Measurements from ENCODE around the gene MOCS2. TPM values are rescaled to one million over a fixed set of nuclear protein-coding genes. Genes with fewer than 3 reads are reported as not detected.

MOCS2 gene
- total and polyA plus RNA-seq, 9 donors, result 32.9 to 72.2 (median 41.7) TPM

DNA sequence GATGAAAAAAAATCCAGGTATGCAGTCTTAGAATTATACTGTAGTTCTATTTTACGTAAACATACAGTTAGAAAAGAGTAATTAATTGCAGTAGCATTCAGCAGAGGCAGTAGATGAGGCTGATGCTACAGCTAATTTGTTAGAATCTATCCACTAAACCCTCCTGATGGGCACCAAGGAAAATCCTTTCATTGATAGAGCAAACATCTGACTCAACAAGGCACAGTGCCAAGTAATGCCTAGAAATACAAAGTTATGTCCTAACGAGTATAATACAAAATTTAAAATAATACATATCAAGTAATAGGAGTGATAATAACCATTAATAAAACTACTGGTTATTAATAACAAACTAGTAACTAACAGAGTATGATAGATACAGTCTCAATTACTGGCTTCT is 9.0 kb downstream of the MOCS2 start:
- intact Hi-C loops (cut with DNase I), result no loop called here
- Histone ChIP-seq H3K27ac (no peak overlapping the region), H3K27me3 (no peaks in the 10 kb centered on the region), H3K4me1 (ENCODE audit: insufficient read depth) (no peaks in the 10 kb centered on the region), H3K36me3 (no peaks in the 10 kb centered on the region), H3K9me3 (no peaks in the 10 kb centered on the region), H3K4me3 (no peak overlapping the region)
- no peak for DNase-seq
- 67 to 76% (median 72%) methylated on average over 2 of the region's 2 CpGs for WGBS, 3 donors
- TF ChIP-seq POLR2A (IDR thresholded peaks at IDR 0.05) (no peak), EP300 (IDR thresholded peaks at IDR 0.05) (no peak)
- TF ChIP-seq, protein P1, sequence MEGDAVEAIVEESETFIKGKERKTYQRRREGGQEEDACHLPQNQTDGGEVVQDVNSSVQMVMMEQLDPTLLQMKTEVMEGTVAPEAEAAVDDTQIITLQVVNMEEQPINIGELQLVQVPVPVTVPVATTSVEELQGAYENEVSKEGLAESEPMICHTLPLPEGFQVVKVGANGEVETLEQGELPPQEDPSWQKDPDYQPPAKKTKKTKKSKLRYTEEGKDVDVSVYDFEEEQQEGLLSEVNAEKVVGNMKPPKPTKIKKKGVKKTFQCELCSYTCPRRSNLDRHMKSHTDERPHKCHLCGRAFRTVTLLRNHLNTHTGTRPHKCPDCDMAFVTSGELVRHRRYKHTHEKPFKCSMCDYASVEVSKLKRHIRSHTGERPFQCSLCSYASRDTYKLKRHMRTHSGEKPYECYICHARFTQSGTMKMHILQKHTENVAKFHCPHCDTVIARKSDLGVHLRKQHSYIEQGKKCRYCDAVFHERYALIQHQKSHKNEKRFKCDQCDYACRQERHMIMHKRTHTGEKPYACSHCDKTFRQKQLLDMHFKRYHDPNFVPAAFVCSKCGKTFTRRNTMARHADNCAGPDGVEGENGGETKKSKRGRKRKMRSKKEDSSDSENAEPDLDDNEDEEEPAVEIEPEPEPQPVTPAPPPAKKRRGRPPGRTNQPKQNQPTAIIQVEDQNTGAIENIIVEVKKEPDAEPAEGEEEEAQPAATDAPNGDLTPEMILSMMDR (IDR thresholded peaks at IDR 0.05), result no peak

DNA sequence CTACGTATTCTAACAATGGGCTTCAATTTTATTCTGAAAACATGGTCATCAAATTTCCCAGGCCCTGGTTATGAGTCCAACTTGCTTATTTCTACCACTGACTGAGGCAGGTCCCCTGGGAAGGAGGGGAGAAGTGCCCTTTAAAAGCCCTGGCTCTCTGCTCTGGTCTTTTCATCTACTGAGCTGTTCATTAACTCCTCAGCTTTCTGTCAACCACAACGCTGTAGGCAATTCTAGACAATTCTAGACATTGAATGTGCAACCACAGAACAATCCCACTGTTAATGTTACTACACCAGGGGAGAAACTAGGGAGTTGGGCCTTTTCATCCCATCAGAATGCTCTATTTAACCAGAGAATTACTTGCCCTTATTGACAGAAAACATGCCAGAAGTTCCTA is 10.0 kb downstream of the MOCS2 start:
- Histone ChIP-seq H3K9me3 (no peaks in the 10 kb centered on the region), H3K36me3 (no peaks in the 10 kb centered on the region), H3K4me3 (no peak overlapping the region), H3K4me1 (ENCODE audit: insufficient read depth) (no peaks in the 10 kb centered on the region), H3K27ac (no peak overlapping the region), H3K27me3 (no peaks in the 10 kb centered on the region)
- 74 to 87% (median 78%) methylated on average over 2 of the region's 2 CpGs for WGBS, 3 donors
- intact Hi-C loops (cut with DNase I), result loop anchor here in 3 of 4 donors (5.0 to 10.0 kb wide), 2 partner anchors 147 to 155 kb away; no protein-coding TSS in a partner anchor
- TF ChIP-seq, protein P1 (IDR thresholded peaks at IDR 0.05), result no peak
- no peak for TF ChIP-seq EP300 (IDR thresholded peaks at IDR 0.05)
- TF ChIP-seq POLR2A (IDR thresholded peaks at IDR 0.05), result no peak
- no peak for DNase-seq

DNA sequence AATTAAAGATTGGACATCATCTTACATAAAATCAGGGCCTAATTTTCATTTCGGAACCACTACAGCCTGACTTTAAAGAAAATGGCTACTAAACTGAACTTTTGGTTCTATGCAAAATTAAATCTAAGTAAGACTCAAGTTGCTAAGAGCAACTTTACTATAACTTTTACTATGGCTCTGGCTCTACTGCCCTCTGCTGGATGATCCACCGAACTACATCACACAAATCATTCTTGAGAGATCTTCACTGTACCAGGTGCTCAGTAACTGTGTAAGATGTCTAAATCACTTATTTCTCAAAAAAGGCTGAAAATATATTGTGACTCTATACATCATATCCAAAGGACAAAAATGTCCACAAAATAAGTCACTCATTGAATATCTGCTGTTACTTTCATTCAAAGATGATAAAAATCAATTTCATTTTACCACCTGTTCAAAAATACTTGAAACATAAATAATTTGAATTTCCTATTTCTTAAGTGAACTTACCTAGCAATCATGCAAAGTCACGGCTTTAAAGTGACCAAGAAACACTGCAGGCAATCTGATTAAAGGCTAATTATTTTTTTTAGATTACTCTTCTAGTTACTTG is 13.5 kb downstream of the MOCS2 start:
- DNase-seq, result peak in 4 of 5 donors; percentile 39 to 76 (median 51)
- H3K4me3 ChIP-seq, result no peak overlapping the region
- H3K27me3 ChIP-seq, result no peaks in the 10 kb centered on the region
- intact Hi-C loops (cut with DNase I), result loop anchor here in 3 of 4 donors (5.0 to 10.0 kb wide), 2 partner anchors 144 to 151 kb away; no protein-coding TSS in a partner anchor
- H3K4me1 ChIP-seq (ENCODE audit: insufficient read depth), result no peaks in the 10 kb centered on the region
- H3K27ac ChIP-seq, result no peak overlapping the region
- H3K9me3 ChIP-seq, result no peaks in the 10 kb centered on the region
- TF ChIP-seq, protein P1 (IDR thresholded peaks at IDR 0.05), result peak; percentile 35 to 80 (median 74)
- no peak for TF ChIP-seq EP300 (IDR thresholded peaks at IDR 0.05)
- WGBS, 3 donors, result 6 to 13% (median 13%) methylated on average over 3 of the region's 3 CpGs
- no peaks in the 10 kb centered on the region for H3K36me3 ChIP-seq

DNA sequence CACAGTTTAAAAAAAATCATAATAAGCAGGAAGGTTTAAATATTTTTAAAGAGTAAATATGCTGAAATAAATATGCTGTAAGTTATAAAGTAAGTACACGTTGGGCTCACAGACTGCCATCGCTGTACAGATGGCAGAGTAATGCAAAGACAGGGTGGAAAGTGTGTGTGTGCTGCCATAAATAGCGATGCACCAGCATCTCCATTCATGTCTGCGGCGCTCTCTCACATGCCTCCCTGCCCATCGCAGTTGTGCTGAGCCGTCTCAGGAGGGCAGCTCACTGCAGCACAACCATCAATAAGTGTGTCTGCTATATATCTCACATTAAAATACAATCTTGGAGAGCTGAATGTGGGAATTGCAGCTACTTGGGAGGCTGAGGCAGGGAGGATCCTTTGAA is 14.3 kb downstream of the MOCS2 start:
- TF ChIP-seq POLR2A (IDR thresholded peaks at IDR 0.05) (no peak), EP300 (IDR thresholded peaks at IDR 0.05) (no peak)
- TF ChIP-seq, protein P1 (IDR thresholded peaks at IDR 0.05), result no peak
- no peaks in the 10 kb centered on the region for H3K9me3 ChIP-seq
- H3K36me3 ChIP-seq, result no peaks in the 10 kb centered on the region
- no peak overlapping the region for H3K27ac ChIP-seq
- no peak for DNase-seq
- H3K27me3 ChIP-seq, result no peaks in the 10 kb centered on the region
- H3K4me1 ChIP-seq (ENCODE audit: insufficient read depth), result peaks cover under 1% of the 10 kb centered on the region
- no peak overlapping the region for H3K4me3 ChIP-seq
- intact Hi-C loops (cut with DNase I), result loop anchor here in 3 of 4 donors (5.0 to 10.0 kb wide), 2 partner anchors 143 to 150 kb away; no protein-coding TSS in a partner anchor
- 70 to 81% (median 75%) methylated on average over 7 of the region's 7 CpGs for WGBS, 3 donors

Measured in ovary (tissue), 9 donors.